SJCRH30 (cell line): ENCODE data around the gene IFNL3. TPM values are rescaled to one million over a fixed set of nuclear protein-coding genes. Genes with fewer than 3 reads are reported as not detected.

Source experiments
- DNase-seq, 2 experiments: peaks; one replicate each; pipeline ENCODE4 v3.0.0-alpha.2; 2015 to 2020
- H3K27ac ChIP-seq: fragments of 250-450 bp; sonication (Bioruptor Pico); 2 replicates; pipeline ENCODE4 v1.5.1; 2020; ENCODE audit warnings: mild to moderate bottlenecking, moderate library complexity
- H3K27me3 ChIP-seq: fragments of 250-450 bp; sonication (Bioruptor Pico); 2 replicates; pipeline ENCODE4 v1.5.1; 2020; ENCODE audit warnings: mild to moderate bottlenecking, moderate library complexity
- H3K36me3 ChIP-seq: fragments of 250-450 bp; sonication (Bioruptor Pico); 2 replicates; pipeline ENCODE4 v1.5.1; 2020; ENCODE audit warnings: mild to moderate bottlenecking, moderate library complexity
- H3K4me1 ChIP-seq: fragments of 250-450 bp; sonication (Bioruptor Pico); 2 replicates; pipeline ENCODE4 v1.5.1; 2020; ENCODE audit warnings: mild to moderate bottlenecking, moderate library complexity
- H3K4me3 ChIP-seq: fragments of 250-450 bp; sonication (Bioruptor Pico); 2 replicates; pipeline ENCODE4 v1.5.1; 2020; ENCODE audit warnings: mild to moderate bottlenecking, moderate library complexity
- H3K9me3 ChIP-seq: fragments of 250-450 bp; sonication (Bioruptor Pico); replicated peaks from 2 replicates; pipeline ENCODE4 v1.5.1; 2020; ENCODE audit warnings: mild to moderate bottlenecking, moderate library complexity
- total RNA-seq: library from RNA; depleted of rRNA; stranded (reverse); fragments of >200 nt; shearing (Covaris generic); gene quantifications from 2 replicates; pipeline ENCODE4 v1.2.3, GENCODE V29; 2014; rRNA removed

Gene IFNL3
- total RNA-seq, 1 experiment from 2014 or later: not detected

DNA sequence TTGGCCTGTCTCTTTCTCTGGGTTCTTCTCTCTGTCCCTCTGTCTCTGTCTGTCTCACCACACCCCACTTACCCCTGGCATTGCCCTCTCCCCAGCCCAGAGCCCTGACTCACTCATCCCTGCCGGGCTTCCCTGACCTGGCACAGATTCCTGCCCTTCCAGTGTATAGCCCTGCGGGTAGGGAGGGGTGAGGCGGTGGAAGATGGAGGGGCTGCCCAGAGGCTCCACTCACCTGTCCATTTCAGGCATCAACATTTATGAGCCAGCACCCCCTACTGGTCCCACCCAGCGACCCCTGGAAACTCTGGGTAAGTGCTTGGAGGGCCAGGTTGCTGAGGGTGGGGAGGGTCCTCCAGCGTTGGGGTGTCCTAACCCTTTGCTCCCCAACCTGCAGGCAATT is 47.0 kb downstream of the IFNL3 start:
- H3K27me3 ChIP-seq: no peaks in the 10 kb centered on the region; the same call in 1 of the 2 replicates
- no peak overlapping the region for H3K27ac ChIP-seq
- no peak for DNase-seq
- no peaks in the 10 kb centered on the region for H3K36me3 ChIP-seq
- H3K4me3 ChIP-seq: no peak overlapping the region
- H3K9me3 ChIP-seq: no peaks in the 10 kb centered on the region
- peaks cover 19% of the 10 kb centered on the region for H3K4me1 ChIP-seq

DNA sequence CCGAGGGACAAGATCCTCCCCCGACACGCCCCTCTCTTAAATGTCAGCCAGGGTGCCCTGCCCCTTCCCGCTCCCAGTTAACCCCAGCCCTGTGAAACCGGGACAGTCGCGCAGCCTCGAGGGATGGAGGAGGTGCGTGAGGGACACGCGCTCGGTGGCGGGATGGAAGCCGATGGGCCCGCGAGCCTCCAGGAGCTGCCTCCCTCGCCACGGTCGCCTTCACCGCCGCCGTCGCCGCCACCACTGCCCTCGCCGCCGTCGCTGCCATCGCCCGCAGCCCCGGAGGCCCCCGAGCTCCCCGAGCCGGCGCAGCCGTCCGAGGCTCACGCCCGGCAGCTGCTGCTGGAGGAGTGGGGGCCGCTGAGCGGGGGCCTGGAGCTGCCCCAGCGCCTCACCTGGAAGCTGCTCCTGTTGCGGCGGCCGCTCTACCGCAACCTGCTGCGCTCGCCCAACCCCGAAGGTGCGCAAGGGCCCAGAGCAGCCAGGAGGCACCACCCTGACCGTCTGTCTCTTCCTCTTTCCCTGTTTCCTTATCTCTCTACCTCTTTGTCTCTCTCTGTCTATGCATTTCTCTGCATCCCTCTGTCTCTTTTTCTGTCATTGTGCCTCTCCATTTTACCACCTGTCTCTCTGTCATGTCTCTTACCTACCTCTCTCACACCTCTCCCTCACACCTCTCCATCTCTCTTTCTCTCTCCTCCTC is 47.8 kb downstream of the IFNL3 start, which contains the start of gene NCCRP1:
Gene NCCRP1 (plus strand): TSS at position 105 of the 703 bp plus-strand sequence. CDS start 19 bp downstream, at position 124.
- no peaks in the 10 kb centered on the region for H3K36me3 ChIP-seq
- H3K4me1 ChIP-seq: peaks cover 19% of the 10 kb centered on the region
- H3K27ac ChIP-seq: peak within 1 kb of the TSS; percentile 55
- DNase-seq: peak; percentile 71
- no peaks in the 10 kb centered on the region; the same call in 1 of the 2 replicates for H3K27me3 ChIP-seq
- peak within 1 kb of the TSS; percentile 52 for H3K4me3 ChIP-seq
- no peaks in the 10 kb centered on the region for H3K9me3 ChIP-seq

DNA sequence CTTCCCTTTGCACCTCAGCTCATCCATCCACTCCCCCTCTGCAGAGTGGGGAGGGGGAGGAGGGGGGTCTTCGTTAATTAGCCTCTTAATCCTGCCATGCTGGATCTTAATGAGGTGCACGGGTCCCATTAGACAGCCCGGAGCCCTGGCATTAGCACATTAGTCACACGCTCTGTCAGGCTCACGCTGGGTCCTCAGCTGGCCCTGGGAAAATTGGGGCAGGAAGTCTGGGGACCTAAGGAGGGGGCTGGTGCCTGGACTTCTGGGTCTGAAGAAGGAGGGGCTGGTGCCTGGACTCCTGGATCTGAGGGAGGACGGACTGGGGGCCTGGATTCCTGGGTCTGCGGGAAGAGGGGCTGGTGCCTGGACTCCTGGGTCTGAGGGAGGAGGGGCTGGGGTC is 48.5 kb downstream of the IFNL3 start:
- Histone ChIP-seq H3K4me1 (peaks cover 19% of the 10 kb centered on the region), H3K27me3 (no peaks in the 10 kb centered on the region; the same call in 1 of the 2 replicates), H3K9me3 (no peaks in the 10 kb centered on the region), H3K36me3 (no peaks in the 10 kb centered on the region), H3K27ac (peak overlapping the region; percentile 55), H3K4me3 (peak overlapping the region; percentile 52)
- DNase-seq: peak; percentile 73 to 75

DNA sequence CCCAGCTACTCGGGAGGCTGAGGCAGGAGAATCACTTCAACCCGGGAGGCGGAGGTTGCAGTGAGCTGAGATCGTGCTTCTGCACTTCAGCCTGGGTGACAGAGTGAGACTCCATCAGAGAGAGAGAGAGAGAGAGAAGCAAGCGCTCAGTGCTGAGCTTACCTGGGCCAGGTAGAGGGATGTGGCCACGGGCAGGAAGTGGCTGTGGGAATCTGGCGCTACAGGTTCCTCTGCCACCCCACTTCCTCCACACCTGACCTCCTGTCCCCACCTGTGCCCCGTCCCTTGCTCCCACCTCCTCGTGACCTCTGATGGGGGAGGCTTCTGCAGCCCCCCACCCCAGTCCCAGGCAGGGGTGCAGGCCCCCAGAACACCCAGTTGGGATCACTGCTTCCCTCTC is 49.1 kb downstream of the IFNL3 start:
- no peak for DNase-seq
- Histone ChIP-seq H3K4me1 (peaks cover 19% of the 10 kb centered on the region), H3K27me3 (no peaks in the 10 kb centered on the region; the same call in 1 of the 2 replicates), H3K9me3 (no peaks in the 10 kb centered on the region), H3K4me3 (no peak overlapping the region), H3K27ac (peak overlapping the region; percentile 55), H3K36me3 (no peaks in the 10 kb centered on the region)

DNA sequence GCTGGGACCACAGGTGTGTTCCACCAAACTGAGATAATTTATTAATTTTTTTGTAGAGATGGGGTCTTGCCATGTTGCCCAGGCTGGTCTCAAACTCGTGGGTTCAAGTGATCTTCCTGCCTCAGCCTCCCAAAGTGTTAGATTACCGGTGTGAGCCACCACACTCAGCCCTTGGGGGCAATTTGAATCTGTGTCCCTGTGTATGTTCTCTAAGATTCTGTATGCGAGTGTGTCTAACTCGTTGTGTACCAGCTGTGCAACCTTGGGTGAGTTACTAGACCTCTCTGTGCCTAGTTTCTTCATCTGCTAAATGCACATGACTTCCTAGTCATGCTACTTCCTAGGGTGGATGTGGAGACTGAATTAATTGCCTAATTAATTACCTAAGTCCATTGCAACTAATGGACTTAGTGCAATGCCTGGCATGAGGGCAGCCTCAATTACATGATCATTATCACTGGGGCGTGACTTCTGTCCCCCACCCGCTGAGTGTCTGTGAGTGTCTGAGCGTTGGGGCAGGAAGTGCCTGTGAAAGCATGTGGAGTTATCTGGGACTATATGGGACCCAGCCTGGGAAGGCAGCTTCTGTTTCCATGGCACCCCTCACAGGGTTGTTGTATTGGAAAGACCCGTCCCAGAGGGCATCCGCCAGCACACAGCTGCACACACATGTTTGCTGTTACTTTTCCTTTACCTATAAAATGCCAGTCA is 49.8 kb downstream of the IFNL3 start:
- peaks cover 19% of the 10 kb centered on the region for H3K4me1 ChIP-seq
- no peaks in the 10 kb centered on the region; the same call in 1 of the 2 replicates for H3K27me3 ChIP-seq
- no peak overlapping the region for H3K4me3 ChIP-seq
- DNase-seq: peak; percentile 53 to 56
- no peak overlapping the region; the same call in 1 of the 2 replicates for H3K27ac ChIP-seq
- H3K36me3 ChIP-seq: no peaks in the 10 kb centered on the region
- no peaks in the 10 kb centered on the region for H3K9me3 ChIP-seq

DNA sequence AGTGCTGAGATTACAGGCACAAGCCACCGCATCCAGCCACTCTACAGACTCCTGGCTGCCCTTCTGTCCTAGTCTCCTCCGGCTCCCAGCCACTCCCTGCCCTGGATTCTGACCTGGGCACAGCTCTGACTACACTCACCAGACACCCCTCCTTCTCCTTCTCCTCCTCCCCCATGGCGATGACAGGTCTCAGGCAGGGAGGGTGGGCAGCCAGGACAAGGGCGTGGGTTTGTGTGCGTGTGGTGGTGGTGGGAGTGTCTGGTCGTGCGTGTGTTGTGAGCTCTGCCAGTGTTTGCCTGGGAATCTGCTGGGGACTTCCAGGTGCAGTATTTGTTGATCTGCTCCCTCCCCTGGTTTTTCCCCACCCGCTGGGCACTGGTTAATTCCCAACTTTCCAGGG is 51.0 kb downstream of the IFNL3 start:
- no peak for DNase-seq
- no peak overlapping the region for H3K27ac ChIP-seq
- H3K4me1 ChIP-seq: peaks cover 25% of the 10 kb centered on the region
- no peaks in the 10 kb centered on the region; the same call in 1 of the 2 replicates for H3K27me3 ChIP-seq
- H3K4me3 ChIP-seq: no peak overlapping the region
- H3K36me3 ChIP-seq: no peaks in the 10 kb centered on the region
- H3K9me3 ChIP-seq: no peaks in the 10 kb centered on the region

Other genes with a start within 250 kb of the IFNL3 start
- 0.71 and 1.0 TPM in 2 replicates for gene FBXO27, start 212.5 kb downstream of the IFNL3 start, total RNA-seq
- gene ACP7, start 160.6 kb downstream of the IFNL3 start, total RNA-seq: not detected in 2 replicates
- 9.1 and 11.6 TPM in 2 replicates for gene PAK4, start 119.2 kb downstream of the IFNL3 start, total RNA-seq
- 7.6 and 7.8 TPM in 2 replicates for gene NCCRP1, start 48.0 kb downstream of the IFNL3 start, total RNA-seq
- not detected in 2 replicates for gene SYCN, start 40.7 kb downstream of the IFNL3 start, total RNA-seq
- not detected in 2 replicates for gene IFNL4, start 3.9 kb upstream of the IFNL3 start, total RNA-seq
- not detected in 2 replicates for gene IFNL2, start 23.4 kb upstream of the IFNL3 start, total RNA-seq
- not detected in 2 replicates for gene IFNL1, start 51.4 kb upstream of the IFNL3 start, total RNA-seq
- gene LRFN1, start 75.9 kb upstream of the IFNL3 start, total RNA-seq: 0.59 and 0.66 TPM in 2 replicates
- gene GMFG, start 91.0 kb upstream of the IFNL3 start, total RNA-seq: 3.3 and 3.7 TPM in 2 replicates
- gene SAMD4B, start 97.4 kb upstream of the IFNL3 start, total RNA-seq: 125 and 129 TPM in 2 replicates
- gene PAF1, start 146.1 kb upstream of the IFNL3 start, total RNA-seq: 73.6 and 85.7 TPM in 2 replicates
- 28.2 and 31.9 TPM in 2 replicates for gene MED29, start 146.4 kb upstream of the IFNL3 start, total RNA-seq
- gene ZFP36, start 161.8 kb upstream of the IFNL3 start, total RNA-seq: 2.4 and 2.7 TPM in 2 replicates
- gene PLEKHG2, start 167.7 kb upstream of the IFNL3 start, total RNA-seq: 27.9 and 31.0 TPM in 2 replicates
- gene RPS16, start 190.9 kb upstream of the IFNL3 start, total RNA-seq: 1,718 and 1,766 TPM in 2 replicates
- 89.8 and 106 TPM in 2 replicates for gene SUPT5H, start 200.6 kb upstream of the IFNL3 start, total RNA-seq
- 184 and 192 TPM in 2 replicates for gene TIMM50, start 235.8 kb upstream of the IFNL3 start, total RNA-seq